Ishikawa (cell line): ENCODE results near the gene EFNA5.

Source experiments
- CEBPB ChIP-seq: IDR thresholded peaks from 2 replicates; pipeline ENCODE4 v1.6.1; 2012
- CREB1 ChIP-seq: IDR thresholded peaks from 2 replicates; pipeline ENCODE4 v1.6.1; 2012; ENCODE audit warnings: low read depth
- EGR1 ChIP-seq: IDR thresholded peaks from 2 replicates; pipeline ENCODE4 v1.6.1; 2012
- EP300 ChIP-seq: IDR thresholded peaks from 2 replicates; pipeline ENCODE4 v1.6.1; 2012; ENCODE audit warnings: borderline replicate concordance
- FOXM1 ChIP-seq: IDR thresholded peaks from 2 replicates; pipeline ENCODE4 v1.6.1; 2012; ENCODE audit warnings: low read depth, borderline replicate concordance
- NFIC ChIP-seq: IDR thresholded peaks from 2 replicates; pipeline ENCODE4 v1.6.1; 2012
- RAD21 ChIP-seq: IDR thresholded peaks from 2 replicates; pipeline ENCODE4 v1.6.1; 2012; ENCODE audit warnings: low read depth
- TAF1 ChIP-seq: IDR thresholded peaks from 2 replicates; pipeline ENCODE4 v1.6.1; 2012; ENCODE audit warnings: low read depth, mild to moderate bottlenecking
- TCF12 ChIP-seq: IDR thresholded peaks from 2 replicates; pipeline ENCODE4 v1.6.1; 2012; ENCODE audit warnings: low read depth
- TEAD4 ChIP-seq: IDR thresholded peaks from 2 replicates; pipeline ENCODE4 v1.6.1; 2012
- YY1 ChIP-seq: IDR thresholded peaks from 2 replicates; pipeline ENCODE4 v1.6.1; 2012; ENCODE audit warnings: low read depth
- ZBTB7A ChIP-seq: IDR thresholded peaks from 2 replicates; pipeline ENCODE4 v1.6.1; 2012; ENCODE audit warnings: low read depth
- TF ChIP-seq, protein P1 (sequence below): IDR thresholded peaks from 2 replicates; pipeline ENCODE4 v1.6.1; 2012; ENCODE audit warnings: low read depth, mild to moderate bottlenecking
- TF ChIP-seq, protein P2 (sequence below): IDR thresholded peaks from 2 replicates; pipeline ENCODE4 v1.6.1; 2012
- TF ChIP-seq, protein P3 (sequence below): IDR thresholded peaks from 2 replicates; pipeline ENCODE4 v1.6.1; 2012

EFNA5 gene

DNA sequence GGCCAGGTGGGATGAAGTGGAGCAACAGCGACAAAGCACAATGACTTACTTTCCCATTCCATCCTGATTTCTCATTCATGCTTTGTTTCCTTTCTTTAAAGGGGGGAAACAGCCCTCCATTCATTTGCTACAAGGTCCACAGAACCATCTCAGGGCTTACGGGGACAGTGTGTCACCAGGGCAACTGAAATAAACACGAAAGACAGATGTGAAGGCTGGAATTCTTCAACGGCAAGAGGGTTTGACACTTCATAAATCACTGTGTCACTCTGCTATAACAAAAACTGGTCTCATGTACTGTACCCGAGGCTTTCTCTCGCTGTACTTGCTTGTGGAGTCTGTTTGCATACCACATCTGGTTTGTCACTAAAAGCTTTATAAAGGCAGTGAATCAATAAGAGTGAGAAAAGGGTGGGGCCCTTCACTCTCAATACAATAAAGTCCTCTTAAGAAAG is 150.8 kb downstream of the EFNA5 start:
- TF ChIP-seq EGR1 (no peak), RAD21 (no peak), YY1 (no peak), EP300 (no peak), CREB1 (no peak), TAF1 (no peak), TEAD4 (no peak), ZBTB7A (no peak), CEBPB (no peak), NFIC (no peak), TCF12 (no peak), FOXM1 (no peak)
- TF ChIP-seq, protein P1, sequence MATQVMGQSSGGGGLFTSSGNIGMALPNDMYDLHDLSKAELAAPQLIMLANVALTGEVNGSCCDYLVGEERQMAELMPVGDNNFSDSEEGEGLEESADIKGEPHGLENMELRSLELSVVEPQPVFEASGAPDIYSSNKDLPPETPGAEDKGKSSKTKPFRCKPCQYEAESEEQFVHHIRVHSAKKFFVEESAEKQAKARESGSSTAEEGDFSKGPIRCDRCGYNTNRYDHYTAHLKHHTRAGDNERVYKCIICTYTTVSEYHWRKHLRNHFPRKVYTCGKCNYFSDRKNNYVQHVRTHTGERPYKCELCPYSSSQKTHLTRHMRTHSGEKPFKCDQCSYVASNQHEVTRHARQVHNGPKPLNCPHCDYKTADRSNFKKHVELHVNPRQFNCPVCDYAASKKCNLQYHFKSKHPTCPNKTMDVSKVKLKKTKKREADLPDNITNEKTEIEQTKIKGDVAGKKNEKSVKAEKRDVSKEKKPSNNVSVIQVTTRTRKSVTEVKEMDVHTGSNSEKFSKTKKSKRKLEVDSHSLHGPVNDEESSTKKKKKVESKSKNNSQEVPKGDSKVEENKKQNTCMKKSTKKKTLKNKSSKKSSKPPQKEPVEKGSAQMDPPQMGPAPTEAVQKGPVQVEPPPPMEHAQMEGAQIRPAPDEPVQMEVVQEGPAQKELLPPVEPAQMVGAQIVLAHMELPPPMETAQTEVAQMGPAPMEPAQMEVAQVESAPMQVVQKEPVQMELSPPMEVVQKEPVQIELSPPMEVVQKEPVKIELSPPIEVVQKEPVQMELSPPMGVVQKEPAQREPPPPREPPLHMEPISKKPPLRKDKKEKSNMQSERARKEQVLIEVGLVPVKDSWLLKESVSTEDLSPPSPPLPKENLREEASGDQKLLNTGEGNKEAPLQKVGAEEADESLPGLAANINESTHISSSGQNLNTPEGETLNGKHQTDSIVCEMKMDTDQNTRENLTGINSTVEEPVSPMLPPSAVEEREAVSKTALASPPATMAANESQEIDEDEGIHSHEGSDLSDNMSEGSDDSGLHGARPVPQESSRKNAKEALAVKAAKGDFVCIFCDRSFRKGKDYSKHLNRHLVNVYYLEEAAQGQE = no peak
- TF ChIP-seq, protein P2, sequence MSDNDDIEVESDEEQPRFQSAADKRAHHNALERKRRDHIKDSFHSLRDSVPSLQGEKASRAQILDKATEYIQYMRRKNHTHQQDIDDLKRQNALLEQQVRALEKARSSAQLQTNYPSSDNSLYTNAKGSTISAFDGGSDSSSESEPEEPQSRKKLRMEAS = no peak
- TF ChIP-seq, protein P3, sequence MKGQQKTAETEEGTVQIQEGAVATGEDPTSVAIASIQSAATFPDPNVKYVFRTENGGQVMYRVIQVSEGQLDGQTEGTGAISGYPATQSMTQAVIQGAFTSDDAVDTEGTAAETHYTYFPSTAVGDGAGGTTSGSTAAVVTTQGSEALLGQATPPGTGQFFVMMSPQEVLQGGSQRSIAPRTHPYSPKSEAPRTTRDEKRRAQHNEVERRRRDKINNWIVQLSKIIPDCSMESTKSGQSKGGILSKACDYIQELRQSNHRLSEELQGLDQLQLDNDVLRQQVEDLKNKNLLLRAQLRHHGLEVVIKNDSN = no peak

DNA sequence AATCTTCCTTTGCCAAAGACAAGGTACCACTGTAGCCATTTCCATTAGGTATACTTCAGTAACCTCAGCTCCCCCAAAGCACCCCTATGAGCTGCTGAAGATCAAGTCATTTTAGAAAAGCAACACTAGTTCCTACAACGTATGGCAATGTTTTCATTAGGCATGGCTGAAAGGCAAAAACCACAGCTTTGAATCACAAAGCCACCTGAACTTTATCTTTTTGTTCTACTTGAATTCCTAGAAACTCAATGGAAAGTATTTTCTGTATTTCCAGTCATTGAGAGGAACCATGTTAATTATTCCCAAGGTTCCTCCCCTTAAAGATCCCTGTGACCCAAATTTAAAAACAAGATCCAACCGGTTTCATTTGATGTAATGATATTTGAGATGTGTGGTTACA is 152.1 kb downstream of the EFNA5 start:
- TF ChIP-seq YY1 (no peak), RAD21 (no peak)

DNA sequence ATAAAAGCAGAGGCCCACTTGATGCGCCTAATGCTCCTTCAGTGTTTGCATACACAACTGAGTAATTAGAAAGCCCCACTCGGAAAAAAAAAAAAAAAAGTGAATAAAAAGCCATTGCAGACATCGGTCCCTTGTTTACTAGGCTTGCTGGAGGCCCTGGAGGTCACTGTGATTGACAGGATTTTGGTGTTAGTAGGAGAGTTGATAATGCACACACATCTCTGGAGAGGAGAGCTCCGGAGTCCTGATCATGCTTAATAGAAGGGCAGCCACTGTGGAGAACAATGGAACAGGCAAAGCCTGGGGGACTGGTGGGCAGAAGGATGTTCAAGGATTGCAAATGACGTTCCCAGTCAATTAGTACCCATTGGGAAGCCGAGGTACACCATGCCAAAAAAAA is 152.5 kb downstream of the EFNA5 start:
- no peak for TF ChIP-seq EP300
- no peak for TF ChIP-seq NFIC
- TF ChIP-seq TAF1 = no peak
- no peak for TF ChIP-seq YY1
- no peak for TF ChIP-seq EGR1
- TF ChIP-seq RAD21 = no peak
- TF ChIP-seq FOXM1 = no peak
- TF ChIP-seq TCF12 = no peak
- TF ChIP-seq TEAD4 = no peak
- TF ChIP-seq, protein P3 = no peak
- no peak for TF ChIP-seq CEBPB
- TF ChIP-seq, protein P1 = no peak
- no peak for TF ChIP-seq CREB1
- TF ChIP-seq, protein P2 = no peak
- TF ChIP-seq ZBTB7A = no peak

DNA sequence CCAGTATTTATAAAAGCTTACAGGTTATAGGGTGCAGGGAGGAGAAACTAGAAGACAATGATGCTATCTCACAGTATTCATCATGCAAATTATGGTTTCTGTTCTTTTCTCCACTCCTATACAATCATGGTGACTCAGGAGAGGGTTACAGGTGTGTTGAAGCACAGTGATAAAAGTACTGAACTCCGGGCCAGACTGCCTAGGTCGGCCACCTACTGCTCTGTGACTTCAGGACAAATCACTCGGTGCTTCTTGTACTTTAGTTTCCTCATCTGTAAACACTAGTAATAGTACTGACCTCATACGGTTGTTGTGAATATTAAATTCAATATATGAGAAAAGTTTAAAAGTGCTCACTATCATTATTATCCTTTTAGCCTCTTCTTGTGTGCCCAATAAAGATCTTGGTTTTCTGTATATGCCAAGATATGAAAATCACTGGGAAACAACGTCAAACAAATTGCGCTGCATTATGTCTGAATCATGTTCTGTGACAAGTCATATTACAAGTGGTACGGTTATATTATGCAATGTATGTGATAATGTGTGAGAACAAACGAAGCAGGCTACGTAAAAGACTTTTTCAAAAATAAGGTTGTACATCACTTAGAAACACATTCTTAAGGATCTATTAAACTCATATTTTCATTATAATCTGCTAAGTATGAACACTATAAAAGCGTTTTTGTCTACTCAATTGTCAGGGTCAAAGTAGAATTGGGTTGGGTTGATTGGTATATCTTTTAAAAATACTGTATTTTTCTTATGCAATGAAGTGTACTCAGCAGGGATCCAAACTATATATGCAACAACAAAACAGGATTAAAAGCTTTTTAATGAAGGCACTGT is 153.3 kb downstream of the EFNA5 start:
- TF ChIP-seq NFIC = no peak
- TF ChIP-seq EGR1 = no peak
- no peak for TF ChIP-seq EP300
- no peak for TF ChIP-seq TEAD4
- TF ChIP-seq FOXM1 = no peak
- TF ChIP-seq, protein P2 = no peak
- TF ChIP-seq, protein P3 = no peak
- no peak for TF ChIP-seq ZBTB7A
- no peak for TF ChIP-seq CEBPB
- TF ChIP-seq, protein P1 = no peak
- no peak for TF ChIP-seq YY1
- no peak for TF ChIP-seq RAD21
- no peak for TF ChIP-seq TAF1
- no peak for TF ChIP-seq CREB1
- no peak for TF ChIP-seq TCF12
